ENCODE results near the gene CNIH3.

The CNIH3 gene

DNA sequence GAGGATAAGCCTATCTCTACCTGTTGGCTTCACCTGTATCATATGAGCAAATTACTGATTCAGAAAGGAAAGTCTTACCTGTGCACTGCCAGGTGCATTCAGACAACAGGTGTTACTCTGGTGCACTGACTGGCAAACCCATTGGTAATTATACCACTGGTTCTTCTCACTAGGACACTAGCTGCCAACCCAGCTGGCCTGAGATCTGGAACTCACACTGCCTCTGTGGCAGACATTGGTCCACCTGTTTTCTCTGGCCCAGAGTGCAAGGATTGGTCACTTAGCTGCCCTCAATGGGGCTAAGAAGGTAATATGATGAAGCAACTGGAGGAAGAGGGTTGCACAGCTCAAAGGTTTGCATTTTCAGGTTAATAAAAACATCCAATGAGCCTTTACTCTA is 173.2 kb downstream of the CNIH3 start:
- TF ChIP-seq, protein P1, sequence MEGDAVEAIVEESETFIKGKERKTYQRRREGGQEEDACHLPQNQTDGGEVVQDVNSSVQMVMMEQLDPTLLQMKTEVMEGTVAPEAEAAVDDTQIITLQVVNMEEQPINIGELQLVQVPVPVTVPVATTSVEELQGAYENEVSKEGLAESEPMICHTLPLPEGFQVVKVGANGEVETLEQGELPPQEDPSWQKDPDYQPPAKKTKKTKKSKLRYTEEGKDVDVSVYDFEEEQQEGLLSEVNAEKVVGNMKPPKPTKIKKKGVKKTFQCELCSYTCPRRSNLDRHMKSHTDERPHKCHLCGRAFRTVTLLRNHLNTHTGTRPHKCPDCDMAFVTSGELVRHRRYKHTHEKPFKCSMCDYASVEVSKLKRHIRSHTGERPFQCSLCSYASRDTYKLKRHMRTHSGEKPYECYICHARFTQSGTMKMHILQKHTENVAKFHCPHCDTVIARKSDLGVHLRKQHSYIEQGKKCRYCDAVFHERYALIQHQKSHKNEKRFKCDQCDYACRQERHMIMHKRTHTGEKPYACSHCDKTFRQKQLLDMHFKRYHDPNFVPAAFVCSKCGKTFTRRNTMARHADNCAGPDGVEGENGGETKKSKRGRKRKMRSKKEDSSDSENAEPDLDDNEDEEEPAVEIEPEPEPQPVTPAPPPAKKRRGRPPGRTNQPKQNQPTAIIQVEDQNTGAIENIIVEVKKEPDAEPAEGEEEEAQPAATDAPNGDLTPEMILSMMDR (IDR thresholded peaks at IDR 0.05; ENCODE audit: unreplicated experiment in 3 of 3), result no peak
- Mint-ChIP-seq H3K4me3 (no peak overlapping the region), H3K27ac (no peak overlapping the region), H3K36me3 (ENCODE audit: low read depth) (no peaks in the 10 kb centered on the region), H3K4me1 (no peaks in the 10 kb centered on the region), H3K9me3 (no peaks in the 10 kb centered on the region), H3K27me3 (ENCODE audit: low read depth) (no peaks in the 10 kb centered on the region)

Data from nephron (organoid).